CD4-positive, alpha-beta T cell treated with Interferon gamma for 1 hour (primary cell): ENCODE data around the gene DYNC1LI2.
"Not testable (repeated sequence)": the region's sequence is repeated elsewhere in the genome, so short reads cannot be mapped to it uniquely, and the experiment has no call there.

ENCODE experiments used
- DNase-seq: peaks from one replicate; pipeline ENCODE4 v3.0.0-alpha.2; 2020

Gene DYNC1LI2

GRCh38 chr16:66751303-66751991 is at the start of gene DYNC1LI2:
DYNC1LI2 (minus strand) TSS chr16:66751609; CDS start chr16:66751591, 18 bp downstream.
- DNase-seq = peak; percentile 81

- no peak for DNase-seq
These were observed 49.4 kb upstream of the DYNC1LI2 start for GRCh38 chr16:66800856-66801255.

GRCh38 chr16:66798161-66798560 is 46.8 kb upstream of the DYNC1LI2 start:
- DNase-seq = no peak

- not testable (repeated sequence) for DNase-seq
These were observed 42.6 kb upstream of the DYNC1LI2 start for GRCh38 chr16:66793984-66794383.

GRCh38 chr16:66790130-66790733 is 38.8 kb upstream of the DYNC1LI2 start:
- no peak for DNase-seq

- DNase-seq = no peak
These were observed 36.0 kb upstream of the DYNC1LI2 start for GRCh38 chr16:66787427-66787826.

GRCh38 chr16:66786551-66786950 is 35.1 kb upstream of the DYNC1LI2 start:
- DNase-seq = no peak

- DNase-seq = no peak
These were observed 25.0 kb upstream of the DYNC1LI2 start for GRCh38 chr16:66776457-66776856.

GRCh38 chr16:66774981-66775380 is 23.6 kb upstream of the DYNC1LI2 start:
- DNase-seq = no peak

- no peak for DNase-seq
These were observed 6.7 kb upstream of the DYNC1LI2 start for GRCh38 chr16:66758086-66758485.

GRCh38 chr16:66754819-66755218 is 3.4 kb upstream of the DYNC1LI2 start:
- DNase-seq = no peak

- no peak for DNase-seq
These were observed 2.8 kb upstream of the DYNC1LI2 start for GRCh38 chr16:66754211-66754610.

GRCh38 chr16:66752958-66753357 is 1.5 kb upstream of the DYNC1LI2 start:
- no peak for DNase-seq

- DNase-seq = no peak
These were observed 970 bp upstream of the DYNC1LI2 start for GRCh38 chr16:66752379-66752778.

- DNase-seq = no peak
These were observed 548 bp upstream of the DYNC1LI2 start for GRCh38 chr16:66751992-66752322.

GRCh38 chr16:66751053-66751302 is 431 bp downstream of the DYNC1LI2 start:
- DNase-seq = no peak

- no peak for DNase-seq
These were observed 943 bp downstream of the DYNC1LI2 start for GRCh38 chr16:66750279-66751052.

GRCh38 chr16:66746682-66747081 is 4.7 kb downstream of the DYNC1LI2 start:
- DNase-seq = peak; percentile 15

- no peak for DNase-seq
These were observed 5.4 kb downstream of the DYNC1LI2 start for GRCh38 chr16:66746048-66746447.

GRCh38 chr16:66741950-66742808 is 9.2 kb downstream of the DYNC1LI2 start:
- no peak for DNase-seq

GRCh38 chr16:66741169-66741900 is 10.1 kb downstream of the DYNC1LI2 start:
- no peak for DNase-seq

- DNase-seq = no peak
These were observed 10.9 kb downstream of the DYNC1LI2 start for GRCh38 chr16:66740533-66740932.

GRCh38 chr16:66740010-66740409 is 11.4 kb downstream of the DYNC1LI2 start:
- no peak for DNase-seq
